HEK293 (cell line): ENCODE data around the gene RASA2.

Experiments
- CTCF ChIP-seq: fragments of 450-650 bp; formaldehyde crosslinking; IDR thresholded peaks from 2 replicates; pipeline ENCODE4 v1.5.1; 2016; ENCODE audit warnings: missing biosample characterization, missing genetic modification characterization
- PRDM6 ChIP-seq: fragments of 450-650 bp; formaldehyde crosslinking; IDR thresholded peaks from 2 replicates; pipeline ENCODE4 v1.5.1; 2017; ENCODE audit warnings: missing biosample characterization, missing genetic modification characterization
- ZBTB17 ChIP-seq: fragments of 450-650 bp; formaldehyde crosslinking; IDR thresholded peaks from 2 replicates; pipeline ENCODE4 v1.5.1; 2016; ENCODE audit warnings: missing biosample characterization, missing genetic modification characterization
- ZNF133 ChIP-seq: fragments of 450-650 bp; formaldehyde crosslinking; IDR thresholded peaks from 2 replicates; pipeline ENCODE4 v1.5.1; 2016; ENCODE audit warnings: missing biosample characterization, missing genetic modification characterization
- ZNF146 ChIP-seq: fragments of 450-650 bp; formaldehyde crosslinking; IDR thresholded peaks from 2 replicates; pipeline ENCODE4 v1.5.1; 2016; ENCODE audit warnings: missing biosample characterization, missing genetic modification characterization
- ZNF302 ChIP-seq: fragments of 450-650 bp; formaldehyde crosslinking; IDR thresholded peaks from 2 replicates; pipeline ENCODE4 v1.5.1; 2016; ENCODE audit warnings: missing biosample characterization, missing genetic modification characterization, low read depth
- ZNF366 ChIP-seq: fragments of 450-650 bp; formaldehyde crosslinking; conservative IDR thresholded peaks from 2 replicates; pipeline ENCODE4 v1.5.1; 2016; ENCODE audit warnings: missing biosample characterization, missing genetic modification characterization
- ZNF677 ChIP-seq: fragments of 450-650 bp; IDR thresholded peaks from 2 replicates; pipeline ENCODE4 v1.5.0; 2018; ENCODE audit warnings: missing biosample characterization, mild to moderate bottlenecking, missing genetic modification characterization, moderate library complexity

- no peak for TF ChIP-seq ZNF302 (tag by site-specific recombination)
- no peak for TF ChIP-seq CTCF
- TF ChIP-seq ZBTB17 = no peak
- TF ChIP-seq ZNF146 (tag by site-specific recombination) = no peak
- no peak for TF ChIP-seq ZNF366 (tag by site-specific recombination)
- no peak for TF ChIP-seq PRDM6 (tag by site-specific recombination)
- no peak for TF ChIP-seq ZNF133 (tag by site-specific recombination)
- no peak for TF ChIP-seq ZNF677
These were observed 40.1 kb upstream of the RASA2 start for GRCh38 chr3:141446737-141447136.
